Subcutaneous abdominal adipose tissue (tissue), 5 donors: ENCODE results near the gene ATP2A3.

Source experiments
- H3K27ac ChIP-seq: one replicate; pipeline ENCODE4 v1.7.0; 2013; ENCODE audit warnings: low read depth, mild to moderate bottlenecking, inconsistent platforms, low read length, moderate library complexity
- H3K27me3 ChIP-seq, 5 donors: one replicate each; pipeline ENCODE4 v1.7.0; 2013; ENCODE audit warnings: low read length in 5 of 5, inconsistent platforms in 1 of 5; ENCODE audit not compliant: control insufficient read depth in 5 of 5, insufficient read depth in 4 of 5
- H3K36me3 ChIP-seq, 5 donors: one replicate each; pipeline ENCODE4 v1.7.0; 2013; ENCODE audit warnings: low read length in 5 of 5; ENCODE audit not compliant: control insufficient read depth in 5 of 5, insufficient read depth in 5 of 5
- H3K4me1 ChIP-seq, 5 donors: one replicate each; pipeline ENCODE4 v1.7.0; 2013; ENCODE audit warnings: low read length in 5 of 5, mild to moderate bottlenecking in 3 of 5, moderate library complexity in 1 of 5; ENCODE audit not compliant: control insufficient read depth in 5 of 5, insufficient read depth in 5 of 5
- H3K4me3 ChIP-seq, 5 donors: one replicate each; pipeline ENCODE4 v1.7.0; 2013; ENCODE audit warnings: low read length in 5 of 5, low read depth in 1 of 5
- H3K9ac ChIP-seq, 5 donors: one replicate each; pipeline ENCODE4 v1.7.0; 2013; ENCODE audit warnings: low read length in 5 of 5, mild to moderate bottlenecking in 4 of 5, moderate library complexity in 3 of 5
- H3K9me3 ChIP-seq, 5 donors: one replicate each; pipeline ENCODE4 v1.7.0; 2013; ENCODE audit warnings: low read length in 5 of 5; ENCODE audit not compliant: control insufficient read depth in 5 of 5
- donor health status: healthy.
- donor health status: healthy.
- donor health status: healthy.
- donor health status: healthy.
- donor health status: healthy.

ATP2A3 gene

GRCh38 chr17:3974980-3975379, 10.7 kb upstream of the ATP2A3 start:
- peak overlapping the region in 2 of 5 donors; percentile 11 to 18 for H3K4me3 ChIP-seq

GRCh38 chr17:3974138-3974687, 10.0 kb upstream of the ATP2A3 start:
- peak overlapping the region in 1 of 5 donors; percentile 11 for H3K4me3 ChIP-seq
- peaks cover 2 to 9% (median 7%) of the 10 kb centered on the region in 5 donors for H3K27me3 ChIP-seq
- H3K9me3 ChIP-seq, result peaks cover 0 to 16% (median 12%) of the 10 kb centered on the region in 5 donors
- peaks cover 0 to 38% (median 8%) of the 10 kb centered on the region in 5 donors for H3K4me1 ChIP-seq
- no peak overlapping the region for H3K9ac ChIP-seq
- H3K27ac ChIP-seq, result no peak overlapping the region
- H3K36me3 ChIP-seq, result no peaks in the 10 kb centered on the region

More at GRCh38 chr17:3974980-3975379, 10.7 kb upstream of the ATP2A3 start:
- Histone ChIP-seq H3K9me3 (peaks cover 0 to 16% (median 13%) of the 10 kb centered on the region in 5 donors), H3K9ac (no peak overlapping the region), H3K4me1 (peaks cover 0 to 38% (median 8%) of the 10 kb centered on the region in 5 donors), H3K27me3 (peaks cover 2 to 9% (median 7%) of the 10 kb centered on the region in 5 donors), H3K36me3 (no peaks in the 10 kb centered on the region), H3K27ac (no peak overlapping the region)

GRCh38 chr17:3973495-3974137, 9.4 kb upstream of the ATP2A3 start:
- Histone ChIP-seq H3K4me1 (peaks cover 0 to 38% (median 8%) of the 10 kb centered on the region in 5 donors), H3K27ac (no peak overlapping the region), H3K9ac (no peak overlapping the region), H3K27me3 (peaks cover 2 to 9% (median 7%) of the 10 kb centered on the region in 5 donors), H3K9me3 (peaks cover 0 to 16% (median 11%) of the 10 kb centered on the region in 5 donors), H3K36me3 (no peaks in the 10 kb centered on the region), H3K4me3 (no peak overlapping the region)

GRCh38 chr17:3972931-3973330, 8.7 kb upstream of the ATP2A3 start:
- peaks cover 0 to 16% (median 11%) of the 10 kb centered on the region in 5 donors for H3K9me3 ChIP-seq
- peaks cover 2 to 10% (median 7%) of the 10 kb centered on the region in 5 donors for H3K27me3 ChIP-seq
- no peak overlapping the region for H3K4me3 ChIP-seq

GRCh38 chr17:3972281-3972731, 8.1 kb upstream of the ATP2A3 start:
- H3K27ac ChIP-seq, result no peak overlapping the region
- H3K36me3 ChIP-seq, result no peaks in the 10 kb centered on the region

More at GRCh38 chr17:3972931-3973330, 8.7 kb upstream of the ATP2A3 start:
- no peaks in the 10 kb centered on the region for H3K36me3 ChIP-seq
- no peak overlapping the region for H3K27ac ChIP-seq
- no peak overlapping the region for H3K9ac ChIP-seq
- H3K4me1 ChIP-seq, result peaks cover 0 to 33% (median 8%) of the 10 kb centered on the region in 5 donors

GRCh38 chr17:3970668-3971067, 6.4 kb upstream of the ATP2A3 start:
- peaks cover 5 to 16% (median 7%) of the 10 kb centered on the region in 5 donors for H3K27me3 ChIP-seq
- peaks cover 0 to 11% (median 0%) of the 10 kb centered on the region in 5 donors for H3K4me1 ChIP-seq
- no peak overlapping the region for H3K27ac ChIP-seq
- no peak overlapping the region for H3K9ac ChIP-seq
- peaks cover 0 to 14% (median 11%) of the 10 kb centered on the region in 5 donors for H3K9me3 ChIP-seq
- H3K36me3 ChIP-seq, result no peaks in the 10 kb centered on the region
- no peak overlapping the region for H3K4me3 ChIP-seq

More at GRCh38 chr17:3972281-3972731, 8.1 kb upstream of the ATP2A3 start:
- peaks cover 0 to 16% (median 11%) of the 10 kb centered on the region in 5 donors for H3K9me3 ChIP-seq
- peaks cover 0 to 27% (median 8%) of the 10 kb centered on the region in 5 donors for H3K4me1 ChIP-seq
- no peak overlapping the region for H3K4me3 ChIP-seq
- H3K9ac ChIP-seq, result no peak overlapping the region
- peaks cover 2 to 13% (median 7%) of the 10 kb centered on the region in 5 donors for H3K27me3 ChIP-seq

GRCh38 chr17:3969963-3970362, 5.7 kb upstream of the ATP2A3 start:
- H3K36me3 ChIP-seq, result no peaks in the 10 kb centered on the region
- H3K9ac ChIP-seq, result no peak overlapping the region
- H3K27ac ChIP-seq, result no peak overlapping the region
- peaks cover 0 to 17% (median 5%) of the 10 kb centered on the region in 5 donors for H3K4me1 ChIP-seq
- peaks cover 7 to 19% (median 13%) of the 10 kb centered on the region in 5 donors for H3K27me3 ChIP-seq
- no peak overlapping the region for H3K4me3 ChIP-seq
- H3K9me3 ChIP-seq, result peaks cover 0 to 11% (median 8%) of the 10 kb centered on the region in 5 donors

- H3K9ac ChIP-seq, result no peak overlapping the region
- no peaks in the 10 kb centered on the region for H3K36me3 ChIP-seq
- H3K9me3 ChIP-seq, result peaks cover 0 to 1% (median 0%) of the 10 kb centered on the region in 5 donors
- no peak overlapping the region for H3K4me3 ChIP-seq
- H3K27me3 ChIP-seq, result peaks cover 7 to 21% (median 13%) of the 10 kb centered on the region in 5 donors
- H3K4me1 ChIP-seq, result peaks cover 0 to 15% (median 11%) of the 10 kb centered on the region in 5 donors
- no peak overlapping the region for H3K27ac ChIP-seq
Observed at GRCh38 chr17:3968886-3969524, 4.8 kb upstream of the ATP2A3 start.

- Histone ChIP-seq H3K9ac (no peak overlapping the region), H3K36me3 (no peaks in the 10 kb centered on the region), H3K27me3 (peaks cover 14 to 22% (median 18%) of the 10 kb centered on the region in 5 donors), H3K4me1 (peaks cover 0 to 21% (median 14%) of the 10 kb centered on the region in 5 donors), H3K9me3 (no peaks in the 10 kb centered on the region), H3K4me3 (no peak overlapping the region), H3K27ac (no peak overlapping the region)
Observed at GRCh38 chr17:3968015-3968414, 3.8 kb upstream of the ATP2A3 start.
